ENCODE measurements around the gene EMP3.

DNA sequence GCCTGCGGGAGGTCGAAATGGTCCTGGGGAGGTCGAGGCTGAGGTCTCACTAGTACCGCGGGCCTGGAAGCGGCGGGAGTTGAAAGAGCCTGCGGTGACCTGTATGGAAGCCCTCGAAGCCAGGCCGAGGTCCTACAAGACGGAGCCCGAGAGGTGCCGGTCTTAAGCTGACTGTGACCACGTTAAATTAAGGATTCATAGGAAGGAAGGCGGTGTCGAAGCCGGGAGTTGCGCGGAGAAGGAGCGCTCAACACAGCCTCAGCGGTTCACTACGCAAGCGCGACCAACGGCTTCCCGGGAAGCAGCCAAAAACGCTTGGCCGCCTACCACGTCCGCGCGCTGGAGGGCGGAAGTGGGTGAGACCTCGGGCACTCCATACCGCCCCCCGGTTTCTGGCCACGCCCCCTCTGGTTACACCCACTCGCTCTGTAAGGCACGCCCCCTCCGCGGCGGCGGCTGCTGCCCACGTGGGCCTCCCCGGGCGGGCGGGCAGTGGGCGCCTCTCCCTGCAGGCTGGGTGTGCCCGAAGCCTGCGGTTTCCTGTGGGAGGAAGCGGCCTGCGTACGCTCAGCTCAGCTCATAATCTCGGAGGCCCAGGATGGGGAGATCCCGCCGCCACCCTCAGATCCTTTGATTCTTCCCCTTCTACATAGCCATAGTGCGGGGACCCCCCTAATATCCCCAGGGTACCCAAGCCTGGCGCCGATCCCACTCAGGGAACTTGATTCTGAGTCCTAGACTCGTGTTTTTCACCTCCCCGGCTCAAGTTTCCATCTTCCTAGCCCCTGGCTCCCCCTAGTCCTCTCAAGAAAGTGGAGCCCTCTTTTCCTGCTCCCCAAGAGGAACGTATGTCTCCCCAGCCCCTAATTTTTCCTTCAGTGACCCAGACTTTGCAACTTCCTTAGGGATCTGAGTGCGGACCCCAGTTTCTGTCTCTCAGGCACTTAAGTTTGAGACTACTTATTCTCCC lies 3.4 kb upstream of the EMP3 start:
- TF ChIP-seq, protein P1, sequence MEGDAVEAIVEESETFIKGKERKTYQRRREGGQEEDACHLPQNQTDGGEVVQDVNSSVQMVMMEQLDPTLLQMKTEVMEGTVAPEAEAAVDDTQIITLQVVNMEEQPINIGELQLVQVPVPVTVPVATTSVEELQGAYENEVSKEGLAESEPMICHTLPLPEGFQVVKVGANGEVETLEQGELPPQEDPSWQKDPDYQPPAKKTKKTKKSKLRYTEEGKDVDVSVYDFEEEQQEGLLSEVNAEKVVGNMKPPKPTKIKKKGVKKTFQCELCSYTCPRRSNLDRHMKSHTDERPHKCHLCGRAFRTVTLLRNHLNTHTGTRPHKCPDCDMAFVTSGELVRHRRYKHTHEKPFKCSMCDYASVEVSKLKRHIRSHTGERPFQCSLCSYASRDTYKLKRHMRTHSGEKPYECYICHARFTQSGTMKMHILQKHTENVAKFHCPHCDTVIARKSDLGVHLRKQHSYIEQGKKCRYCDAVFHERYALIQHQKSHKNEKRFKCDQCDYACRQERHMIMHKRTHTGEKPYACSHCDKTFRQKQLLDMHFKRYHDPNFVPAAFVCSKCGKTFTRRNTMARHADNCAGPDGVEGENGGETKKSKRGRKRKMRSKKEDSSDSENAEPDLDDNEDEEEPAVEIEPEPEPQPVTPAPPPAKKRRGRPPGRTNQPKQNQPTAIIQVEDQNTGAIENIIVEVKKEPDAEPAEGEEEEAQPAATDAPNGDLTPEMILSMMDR (IDR thresholded peaks at IDR 0.05), result peak; percentile 3
- no peak for TF ChIP-seq EZH2 (IDR thresholded peaks at IDR 0.05)
